SK-N-SH treated with all-trans-retinoic acid at 6 μM for 48 hours (cell line): ENCODE results near the gene FERMT2.

ENCODE experiments used
- ATAC-seq: fragments of 200-7000 bp; cut with Tn5 transposase; 3 replicates; pipeline ENCODE4 v1.9.1; 2020; ENCODE audit warnings: mild to moderate bottlenecking, moderate library complexity
- ARNTL ChIP-seq: fragments of 450-650 bp; formaldehyde crosslinking; IDR thresholded peaks from 2 replicates; pipeline ENCODE4 v1.5.0; 2020; ENCODE audit warnings: low read depth, mild to moderate bottlenecking, moderate library complexity, borderline replicate concordance
- BACH2 ChIP-seq: fragments of 250-450 bp; sonication (Bioruptor Pico); IDR thresholded peaks from 2 replicates; pipeline ENCODE4 v1.9.0; 2021; ENCODE audit warnings: mild to moderate bottlenecking, borderline replicate concordance
- CSDC2 ChIP-seq: fragments of 250-450 bp; sonication (Bioruptor Pico); IDR thresholded peaks from 2 replicates; pipeline ENCODE4 v1.5.0; 2020; ENCODE audit warnings: mild to moderate bottlenecking, moderate library complexity
- ESRRG ChIP-seq: fragments of 250-450 bp; sonication (Bioruptor Pico); IDR thresholded peaks from 2 replicates; pipeline ENCODE4 v1.6.1; 2021; ENCODE audit warnings: mild to moderate bottlenecking
- GLIS3 ChIP-seq: fragments of 250-450 bp; sonication (Bioruptor Pico); IDR thresholded peaks from 2 replicates; pipeline ENCODE4 v1.5.0; 2020; ENCODE audit warnings: mild to moderate bottlenecking, moderate library complexity
- ISL1 ChIP-seq: fragments of 250-450 bp; sonication (Bioruptor Pico); IDR thresholded peaks from 2 replicates; pipeline ENCODE4 v2.1.2; 2022; ENCODE audit warnings: mild to moderate bottlenecking, moderate library complexity
- OSR1 ChIP-seq: fragments of 250-450 bp; sonication (Bioruptor Pico); IDR thresholded peaks from 2 replicates; pipeline ENCODE4 v1.8.0; 2022; ENCODE audit warnings: moderate library complexity, mild to moderate bottlenecking, inconsistent platforms
- PATZ1 ChIP-seq: fragments of 250-450 bp; sonication (Bioruptor Pico); IDR thresholded peaks from 2 replicates; pipeline ENCODE4 v1.8.0; 2020; ENCODE audit warnings: mild to moderate bottlenecking, moderate library complexity, borderline replicate concordance
- PPARA ChIP-seq: fragments of 250-450 bp; sonication (Bioruptor Pico); IDR thresholded peaks from 2 replicates; pipeline ENCODE4 v1.5.0; 2020; ENCODE audit warnings: mild to moderate bottlenecking, borderline replicate concordance
- SNAI2 ChIP-seq: fragments of 250-450 bp; sonication (Bioruptor Pico); IDR thresholded peaks from 2 replicates; pipeline ENCODE4 v1.5.0; 2020; ENCODE audit warnings: mild to moderate bottlenecking, moderate library complexity
- TCF4 ChIP-seq: fragments of 250-450 bp; sonication (Bioruptor Pico); IDR thresholded peaks from 2 replicates; pipeline ENCODE4 v1.8.0; 2021; ENCODE audit warnings: mild to moderate bottlenecking, moderate library complexity, borderline replicate concordance
- TOX ChIP-seq: fragments of 250-450 bp; sonication (Bioruptor Pico); IDR thresholded peaks from 2 replicates; pipeline ENCODE4 v1.8.0; 2021; ENCODE audit warnings: mild to moderate bottlenecking, moderate library complexity, borderline replicate concordance
- TSHZ2 ChIP-seq: fragments of 250-450 bp; sonication (Bioruptor Pico); IDR thresholded peaks from 2 replicates; pipeline ENCODE4 v1.5.0; 2020; ENCODE audit warnings: mild to moderate bottlenecking, moderate library complexity
- ZC3H10 ChIP-seq: fragments of 250-450 bp; sonication (Bioruptor Pico); IDR thresholded peaks from 2 replicates; pipeline ENCODE4 v1.5.1; 2021; ENCODE audit warnings: mild to moderate bottlenecking, moderate library complexity
- ZFP3 ChIP-seq: fragments of 250-450 bp; sonication (Bioruptor Pico); IDR thresholded peaks from 2 replicates; pipeline ENCODE4 v1.5.0; 2020; ENCODE audit warnings: mild to moderate bottlenecking, moderate library complexity
- ZNF565 ChIP-seq: fragments of 450-650 bp; formaldehyde crosslinking; conservative IDR thresholded peaks from 2 replicates; pipeline ENCODE4 v1.5.0; 2020; ENCODE audit warnings: low read depth, mild to moderate bottlenecking, moderate library complexity
- ZNF70 ChIP-seq: fragments of 450-650 bp; formaldehyde crosslinking; IDR thresholded peaks from 2 replicates; pipeline ENCODE4 v1.5.0; 2020; ENCODE audit warnings: mild to moderate bottlenecking, moderate library complexity
- TF ChIP-seq, protein P1 (sequence below): fragments of 250-450 bp; sonication (Bioruptor Pico); IDR thresholded peaks from 2 replicates; pipeline ENCODE4 v1.5.1; 2020; ENCODE audit warnings: low read depth, mild to moderate bottlenecking, moderate library complexity

The FERMT2 gene

DNA sequence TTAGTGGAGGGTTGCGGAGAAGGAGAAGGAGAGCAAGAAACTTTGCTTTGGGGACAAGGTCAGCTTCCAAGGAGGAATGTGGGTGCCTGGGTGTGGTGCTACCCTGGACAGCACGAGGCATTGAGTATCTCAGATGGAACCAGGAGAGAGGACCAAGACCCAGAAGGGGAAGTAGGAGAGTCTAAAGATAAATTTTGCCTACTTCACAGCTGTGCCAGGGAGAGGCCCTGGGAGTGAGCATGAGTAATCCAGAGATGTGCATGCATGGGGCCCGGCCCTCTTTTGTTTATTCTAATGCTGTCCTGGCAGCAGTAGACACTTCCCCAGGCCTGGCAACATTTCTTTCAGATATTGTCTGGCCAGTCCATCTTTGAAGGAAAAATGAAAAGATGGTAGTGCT, 110.0 kb downstream of the FERMT2 start:
- TF ChIP-seq TOX (CRISPR knock-in tag): no peak
- TF ChIP-seq PPARA (CRISPR knock-in tag): no peak
- TF ChIP-seq, protein P1, sequence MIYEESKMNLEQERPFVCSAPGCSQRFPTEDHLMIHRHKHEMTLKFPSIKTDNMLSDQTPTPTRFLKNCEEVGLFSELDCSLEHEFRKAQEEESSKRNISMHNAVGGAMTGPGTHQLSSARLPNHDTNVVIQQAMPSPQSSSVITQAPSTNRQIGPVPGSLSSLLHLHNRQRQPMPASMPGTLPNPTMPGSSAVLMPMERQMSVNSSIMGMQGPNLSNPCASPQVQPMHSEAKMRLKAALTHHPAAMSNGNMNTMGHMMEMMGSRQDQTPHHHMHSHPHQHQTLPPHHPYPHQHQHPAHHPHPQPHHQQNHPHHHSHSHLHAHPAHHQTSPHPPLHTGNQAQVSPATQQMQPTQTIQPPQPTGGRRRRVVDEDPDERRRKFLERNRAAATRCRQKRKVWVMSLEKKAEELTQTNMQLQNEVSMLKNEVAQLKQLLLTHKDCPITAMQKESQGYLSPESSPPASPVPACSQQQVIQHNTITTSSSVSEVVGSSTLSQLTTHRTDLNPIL: no peak
- no peak for TF ChIP-seq BACH2 (CRISPR knock-in tag)
- TF ChIP-seq ZC3H10 (CRISPR knock-in tag): no peak
- no peak for TF ChIP-seq ZFP3 (CRISPR knock-in tag)
- TF ChIP-seq ESRRG (CRISPR knock-in tag): no peak
- TF ChIP-seq TCF4 (CRISPR knock-in tag): no peak
- TF ChIP-seq TSHZ2 (CRISPR knock-in tag): no peak
- no peak for TF ChIP-seq OSR1 (CRISPR knock-in tag)
- TF ChIP-seq CSDC2 (CRISPR knock-in tag): no peak
- no peak for TF ChIP-seq ZNF565
- TF ChIP-seq ARNTL: no peak
- TF ChIP-seq GLIS3 (CRISPR knock-in tag): no peak
- TF ChIP-seq ZNF70 (CRISPR knock-in tag): no peak
- peak; percentile 90 for ATAC-seq

- TF ChIP-seq SNAI2: no peak
- TF ChIP-seq, all 23 proteins: peak for 0
- no peak for ATAC-seq
Measured at GRCh38 chr14:52837451-52837850, 113.4 kb downstream of the FERMT2 start.

GRCh38 chr14:52836063-52836462, 114.8 kb downstream of the FERMT2 start:
- no peak for ATAC-seq
- TF ChIP-seq TSHZ2 (CRISPR knock-in tag): no peak
- TF ChIP-seq TCF4 (CRISPR knock-in tag): no peak
- no peak; the same call in 1 of the 2 replicates for TF ChIP-seq ISL1 (CRISPR knock-in tag)
- TF ChIP-seq TOX (CRISPR knock-in tag): no peak
- TF ChIP-seq OSR1 (CRISPR knock-in tag): no peak
- TF ChIP-seq ZFP3 (CRISPR knock-in tag): no peak
- TF ChIP-seq ARNTL: no peak
- TF ChIP-seq, protein P1: no peak
- TF ChIP-seq PATZ1 (CRISPR knock-in tag): no peak
